Progenitor cell of endocrine pancreas (in vitro differentiated cells): ENCODE results near the gene DPF3. TPM values are rescaled to one million over a fixed set of nuclear protein-coding genes. Genes with fewer than 3 reads are reported as not detected.

Source experiments
- DNase-seq: peaks from one replicate; pipeline ENCODE4 v3.0.0; 2021; ENCODE audit warnings: low spot score; ENCODE audit not compliant: unreplicated experiment
- H3K27ac Mint-ChIP-seq: 2 replicates; pipeline ENCODE4 v1.8.0; 2021; ENCODE audit warnings: mild to moderate bottlenecking, moderate library complexity, mixed read lengths
- H3K27me3 Mint-ChIP-seq: 2 replicates; pipeline ENCODE4 v1.8.0; 2021; ENCODE audit warnings: mixed read lengths
- H3K36me3 Mint-ChIP-seq: 2 replicates; pipeline ENCODE4 v1.8.0; 2022; ENCODE audit warnings: mixed read lengths; ENCODE audit not compliant: insufficient read depth
- H3K4me1 Mint-ChIP-seq: 2 replicates; pipeline ENCODE4 v1.8.0; 2021; ENCODE audit warnings: low read depth, mixed read lengths
- H3K4me3 Mint-ChIP-seq: 2 replicates; pipeline ENCODE4 v1.8.0; 2021; ENCODE audit warnings: low read depth, mild to moderate bottlenecking, moderate library complexity, mixed read lengths
- H3K9me3 Mint-ChIP-seq: 2 replicates; pipeline ENCODE4 v1.8.0; 2021; ENCODE audit warnings: low read depth, mixed read lengths
- total RNA-seq: library from RNA; stranded (reverse); gene quantifications from 2 replicates; pipeline ENCODE4 v1.2.1, GENCODE V29; 2021
- TF ChIP-seq, protein P1 (sequence below): fragments of 200-600 bp; sonication (generic); IDR thresholded peaks from one replicate; pipeline ENCODE4 v1.5.0; 2021; ENCODE audit warnings: antibody characterized with exemption, mild to moderate bottlenecking; ENCODE audit not compliant: unreplicated experiment

DPF3 gene
- total RNA-seq, 1 donor from 2014 or later = 2.2 TPM

DNA sequence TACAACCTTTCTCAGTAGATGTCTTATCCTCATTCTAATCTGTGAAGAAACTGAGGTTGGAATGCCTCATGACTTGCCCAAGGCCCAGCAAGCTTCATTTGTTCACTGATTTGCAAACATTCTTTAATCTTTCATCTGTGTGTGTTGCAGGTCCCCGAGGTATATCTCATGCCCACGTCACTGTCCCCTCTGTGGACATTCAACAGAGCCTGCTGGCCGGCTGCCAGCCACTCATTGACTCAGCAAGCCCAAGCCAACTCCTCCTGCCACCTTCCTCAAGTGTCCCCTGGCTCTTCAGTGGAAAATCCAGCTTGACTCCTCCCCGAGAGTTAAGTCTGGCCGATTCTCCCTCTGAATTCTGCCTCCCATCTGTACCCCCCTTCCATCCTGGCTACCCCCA, 30.4 kb upstream of the DPF3 start:
- Mint-ChIP-seq H3K36me3 (no peaks in the 10 kb centered on the region), H3K27ac (peak overlapping the region; percentile 67), H3K27me3 (peaks cover 26% of the 10 kb centered on the region), H3K4me1 (peaks cover 3% of the 10 kb centered on the region), H3K9me3 (no peaks in the 10 kb centered on the region), H3K4me3 (no peak overlapping the region)
- no peak for DNase-seq
- TF ChIP-seq, protein P1, sequence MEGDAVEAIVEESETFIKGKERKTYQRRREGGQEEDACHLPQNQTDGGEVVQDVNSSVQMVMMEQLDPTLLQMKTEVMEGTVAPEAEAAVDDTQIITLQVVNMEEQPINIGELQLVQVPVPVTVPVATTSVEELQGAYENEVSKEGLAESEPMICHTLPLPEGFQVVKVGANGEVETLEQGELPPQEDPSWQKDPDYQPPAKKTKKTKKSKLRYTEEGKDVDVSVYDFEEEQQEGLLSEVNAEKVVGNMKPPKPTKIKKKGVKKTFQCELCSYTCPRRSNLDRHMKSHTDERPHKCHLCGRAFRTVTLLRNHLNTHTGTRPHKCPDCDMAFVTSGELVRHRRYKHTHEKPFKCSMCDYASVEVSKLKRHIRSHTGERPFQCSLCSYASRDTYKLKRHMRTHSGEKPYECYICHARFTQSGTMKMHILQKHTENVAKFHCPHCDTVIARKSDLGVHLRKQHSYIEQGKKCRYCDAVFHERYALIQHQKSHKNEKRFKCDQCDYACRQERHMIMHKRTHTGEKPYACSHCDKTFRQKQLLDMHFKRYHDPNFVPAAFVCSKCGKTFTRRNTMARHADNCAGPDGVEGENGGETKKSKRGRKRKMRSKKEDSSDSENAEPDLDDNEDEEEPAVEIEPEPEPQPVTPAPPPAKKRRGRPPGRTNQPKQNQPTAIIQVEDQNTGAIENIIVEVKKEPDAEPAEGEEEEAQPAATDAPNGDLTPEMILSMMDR = no peak

DNA sequence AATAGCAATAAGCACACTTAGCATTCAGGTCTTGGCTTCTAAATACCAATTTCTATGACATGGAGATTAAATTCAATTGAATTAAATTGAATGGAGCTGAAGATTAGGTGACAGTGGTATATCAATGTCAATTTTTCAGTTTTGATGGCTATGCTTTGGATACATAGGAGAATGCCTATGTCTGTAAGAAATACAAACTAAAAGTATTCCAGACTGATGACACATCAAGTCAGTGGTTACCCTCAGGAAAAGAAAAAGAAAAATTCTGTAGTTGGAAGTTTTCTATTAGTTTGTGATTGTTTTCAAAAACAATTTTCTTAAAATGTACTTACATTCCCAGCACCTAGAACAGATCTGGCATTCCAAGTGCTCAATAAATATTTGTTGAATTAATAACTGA, 27.5 kb upstream of the DPF3 start:
- no peaks in the 10 kb centered on the region for H3K36me3 Mint-ChIP-seq
- H3K27me3 Mint-ChIP-seq = peaks cover 40% of the 10 kb centered on the region
- DNase-seq = no peak
- no peaks in the 10 kb centered on the region for H3K4me1 Mint-ChIP-seq
- H3K9me3 Mint-ChIP-seq = no peaks in the 10 kb centered on the region
- TF ChIP-seq, protein P1 = no peak
- no peak overlapping the region for H3K4me3 Mint-ChIP-seq
- H3K27ac Mint-ChIP-seq = no peak overlapping the region

DNA sequence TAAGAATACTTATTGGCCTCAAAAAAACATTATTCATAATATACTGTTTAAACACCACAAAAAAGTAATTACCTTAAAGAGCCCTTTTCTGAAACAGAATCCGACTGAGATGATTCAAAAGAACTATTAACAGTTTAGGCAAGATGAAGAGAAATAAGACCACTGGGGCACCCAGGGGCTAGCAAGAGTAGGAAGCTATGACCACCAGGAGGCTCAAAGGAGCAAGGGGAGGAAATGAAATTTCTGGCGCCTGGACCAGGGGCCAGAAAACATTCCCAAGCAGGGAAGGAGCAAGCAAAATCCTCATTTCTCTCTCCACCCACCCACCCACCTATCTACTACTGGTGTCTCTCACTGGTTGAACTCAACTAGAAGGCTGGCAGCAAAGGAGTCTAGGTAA, 26.1 kb upstream of the DPF3 start:
- no peak overlapping the region for H3K4me3 Mint-ChIP-seq
- no peaks in the 10 kb centered on the region for H3K36me3 Mint-ChIP-seq
- no peaks in the 10 kb centered on the region for H3K4me1 Mint-ChIP-seq
- H3K27me3 Mint-ChIP-seq = peaks cover 35% of the 10 kb centered on the region
- no peak overlapping the region for H3K27ac Mint-ChIP-seq
- TF ChIP-seq, protein P1 = no peak
- DNase-seq = no peak
- no peaks in the 10 kb centered on the region for H3K9me3 Mint-ChIP-seq

DNA sequence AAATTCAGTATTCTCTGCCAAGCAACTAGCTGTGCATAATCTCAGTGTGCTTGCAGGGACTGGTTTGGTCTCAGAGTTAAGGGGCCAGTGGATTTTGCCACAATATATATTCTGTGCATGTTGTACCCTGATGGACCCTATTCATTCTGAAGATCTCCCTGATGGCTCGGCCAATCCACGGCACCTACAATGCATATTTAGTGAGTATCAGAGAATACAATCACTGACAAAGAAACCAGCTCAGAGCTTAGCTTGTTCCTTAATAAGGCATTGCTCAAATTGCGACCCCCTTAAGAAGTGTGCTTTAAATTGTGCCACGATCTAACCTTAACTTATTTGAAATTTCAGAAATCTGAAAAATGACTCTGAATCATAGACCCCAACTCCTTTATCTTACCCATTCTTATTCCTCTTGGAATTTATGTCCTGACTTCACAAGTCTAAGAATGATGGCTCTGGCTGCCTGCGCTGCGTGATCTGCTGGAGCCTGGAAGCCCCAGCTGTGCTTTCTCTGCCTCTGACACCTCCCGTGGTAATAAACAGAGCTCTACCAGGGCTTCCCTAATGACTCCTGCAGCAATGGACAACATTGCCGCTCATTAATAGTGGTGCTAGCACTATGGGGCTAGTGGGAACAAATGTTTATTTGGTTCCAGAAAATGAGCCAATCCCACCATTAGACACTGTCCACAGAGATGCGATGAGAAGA, 23.3 kb upstream of the DPF3 start:
- no peak for DNase-seq
- Mint-ChIP-seq H3K4me3 (no peak overlapping the region), H3K4me1 (no peaks in the 10 kb centered on the region), H3K9me3 (no peaks in the 10 kb centered on the region), H3K27me3 (peaks cover 34% of the 10 kb centered on the region), H3K27ac (no peak overlapping the region), H3K36me3 (no peaks in the 10 kb centered on the region)
- TF ChIP-seq, protein P1 = no peak

DNA sequence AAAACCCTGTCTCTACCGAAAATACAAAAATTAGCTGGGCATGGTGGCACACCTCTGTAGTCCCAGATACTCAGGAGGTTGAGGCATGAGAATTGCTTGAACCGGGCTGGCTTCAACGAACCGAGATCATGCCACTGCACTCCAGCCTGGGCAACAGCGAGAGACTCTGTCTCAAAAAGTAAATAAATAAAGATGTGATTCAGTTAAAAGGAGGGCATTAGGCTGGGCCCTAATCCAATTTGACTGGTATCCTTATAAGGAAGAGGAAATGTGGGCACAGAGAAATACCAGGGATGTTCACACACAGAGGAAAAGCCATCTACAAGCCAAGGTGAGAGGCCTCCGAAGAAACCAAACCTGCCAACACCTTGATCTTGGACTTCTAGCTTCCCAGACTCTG, 22.3 kb upstream of the DPF3 start:
- no peak overlapping the region for H3K4me3 Mint-ChIP-seq
- DNase-seq = no peak
- TF ChIP-seq, protein P1 = no peak
- H3K9me3 Mint-ChIP-seq = no peaks in the 10 kb centered on the region
- H3K27ac Mint-ChIP-seq = no peak overlapping the region
- H3K4me1 Mint-ChIP-seq = no peaks in the 10 kb centered on the region
- H3K27me3 Mint-ChIP-seq = peaks cover 34% of the 10 kb centered on the region
- no peaks in the 10 kb centered on the region for H3K36me3 Mint-ChIP-seq
